Smooth muscle cell (in vitro differentiated cells): ENCODE data around the gene AUTS2. TPM values are rescaled to one million over a fixed set of nuclear protein-coding genes. Genes with fewer than 3 reads are reported as not detected.

Source experiments
- DNase-seq: peaks from one replicate; lab custom pipeline; 2025; ENCODE audit not compliant: unreplicated experiment; lab: John Stamatoyannopoulos, UW
- H2AFZ ChIP-seq: fragments of 200-600 bp; sonication (generic); 2 replicates; pipeline ENCODE4 v1.6.0; 2016; ENCODE audit warnings: antibody characterized with exemption, low read depth, mild to moderate bottlenecking
- H3F3A ChIP-seq: fragments of 200-600 bp; sonication (generic); 2 replicates; pipeline ENCODE4 v1.6.0; 2017; ENCODE audit warnings: antibody characterized with exemption, low read depth
- H3K27ac ChIP-seq: fragments of 200-600 bp; sonication (generic); 2 replicates; pipeline ENCODE4 v1.5.1; 2016; ENCODE audit warnings: low read depth, mild to moderate bottlenecking
- H3K27me3 ChIP-seq: fragments of 200-600 bp; sonication (generic); 2 replicates; pipeline ENCODE4 v1.6.1; 2016; ENCODE audit warnings: low read depth, mild to moderate bottlenecking
- H3K36me3 ChIP-seq: fragments of 200-600 bp; sonication (generic); 2 replicates; pipeline ENCODE4 v1.5.1; 2016; ENCODE audit warnings: low read depth
- H3K4me1 ChIP-seq: fragments of 200-600 bp; sonication (generic); 2 replicates; pipeline ENCODE4 v1.5.1; 2016; ENCODE audit warnings: low read depth
- H3K4me2 ChIP-seq: fragments of 200-600 bp; sonication (generic); 2 replicates; pipeline ENCODE4 v1.6.0; 2016; ENCODE audit warnings: mild to moderate bottlenecking
- H3K4me3 ChIP-seq: fragments of 200-600 bp; sonication (generic); 2 replicates; pipeline ENCODE4 v1.5.1; 2016; ENCODE audit warnings: mild to moderate bottlenecking
- H3K79me2 ChIP-seq: fragments of 200-600 bp; sonication (generic); 2 replicates; pipeline ENCODE4 v1.6.0; 2016; ENCODE audit warnings: low read depth, mild to moderate bottlenecking
- H3K9ac ChIP-seq: fragments of 200-600 bp; sonication (generic); 2 replicates; pipeline ENCODE4 v1.6.0; 2016; ENCODE audit warnings: low read depth
- H3K9me3 ChIP-seq: fragments of 200-600 bp; sonication (generic); replicated peaks from 2 replicates; pipeline ENCODE4 v1.5.1; 2016; ENCODE audit warnings: low read depth
- H4K20me1 ChIP-seq: fragments of 200-600 bp; sonication (generic); 2 replicates; pipeline ENCODE4 v1.6.0; 2016; ENCODE audit warnings: low read depth
- CTCF ChIP-seq: fragments of 200-600 bp; sonication (generic); IDR thresholded peaks from 2 replicates; pipeline ENCODE4 v1.5.1; 2017; ENCODE audit warnings: borderline replicate concordance, mild to moderate bottlenecking, antibody characterized with exemption; ENCODE audit not compliant: insufficient read depth, poor library complexity, severe bottlenecking
- WGBS: methylation state at CpG from one replicate; pipeline ENCODE4 v1.1.7; 2016; ENCODE audit warnings: low lambda C conversion rate; 5-methylcytosine and 5-hydroxymethylcytosine counted together
- polyA plus RNA-seq: library from polyadenylated mRNA; unstranded; fragments of >200 nt; fragmentation: Nextera tagmentation; extraction: Ambion mirVana; gene quantifications from 2 replicates; pipeline ENCODE4 v1.2.1, GENCODE V29; 2016
- total RNA-seq: library from RNA; depleted of rRNA; stranded (reverse); fragments of >200 nt; gene quantifications from 2 replicates; pipeline ENCODE4 v1.2.3, GENCODE V29; 2014

AUTS2 gene
- total and polyA plus RNA-seq, 2 experiments from 2014 or later: 6.5 to 8.6 TPM

- H2AFZ ChIP-seq: no peak overlapping the region
- no peak overlapping the region for H3K27ac ChIP-seq
- no peaks in the 10 kb centered on the region for H3K4me1 ChIP-seq
- DNase-seq: no peak
- H3K79me2 ChIP-seq: no peaks in the 10 kb centered on the region
- H3K4me3 ChIP-seq: no peak overlapping the region
- no peak overlapping the region for H3K9ac ChIP-seq
- no peaks in the 10 kb centered on the region for H3F3A ChIP-seq
- H4K20me1 ChIP-seq: peaks cover 55% of the 10 kb centered on the region
- no peaks in the 10 kb centered on the region for H3K9me3 ChIP-seq
- TF ChIP-seq CTCF: no peak
- peaks cover 6% of the 10 kb centered on the region for H3K27me3 ChIP-seq
- H3K36me3 ChIP-seq: no peaks in the 10 kb centered on the region
- peak overlapping the region; percentile 37 for H3K4me2 ChIP-seq
Measured at GRCh38 chr7:69903410-69903809, 305.1 kb downstream of the AUTS2 start.

GRCh38 chr7:69906283-69906995 is 308.2 kb downstream of the AUTS2 start:
- Histone ChIP-seq H3K4me1 (no peaks in the 10 kb centered on the region), H3K9me3 (no peaks in the 10 kb centered on the region), H3K27ac (no peak overlapping the region), H3K27me3 (peaks cover 6% of the 10 kb centered on the region), H3K9ac (no peak overlapping the region), H3F3A (no peaks in the 10 kb centered on the region), H4K20me1 (peaks cover 52% of the 10 kb centered on the region), H2AFZ (no peak overlapping the region), H3K4me3 (no peak overlapping the region), H3K36me3 (no peaks in the 10 kb centered on the region), H3K79me2 (no peaks in the 10 kb centered on the region), H3K4me2 (no peak overlapping the region)
- 51% methylated on average over 8 of the region's 8 CpGs for WGBS
- TF ChIP-seq CTCF: no peak
- DNase-seq: no peak

- Histone ChIP-seq H3K79me2 (no peaks in the 10 kb centered on the region), H3K4me2 (no peak overlapping the region), H3K4me3 (no peak overlapping the region), H3K27me3 (no peaks in the 10 kb centered on the region), H3K36me3 (no peaks in the 10 kb centered on the region), H3F3A (no peaks in the 10 kb centered on the region), H3K9me3 (no peaks in the 10 kb centered on the region), H3K27ac (no peak overlapping the region), H3K4me1 (no peaks in the 10 kb centered on the region), H3K9ac (no peak overlapping the region), H4K20me1 (peaks cover 48% of the 10 kb centered on the region), H2AFZ (no peak overlapping the region)
- no peak for DNase-seq
- TF ChIP-seq CTCF: no peak
Measured at GRCh38 chr7:69907720-69908119, 309.4 kb downstream of the AUTS2 start.

- TF ChIP-seq CTCF: no peak
- no peaks in the 10 kb centered on the region for H3K27me3 ChIP-seq
- H3K36me3 ChIP-seq: no peaks in the 10 kb centered on the region
- WGBS: 96% methylated on average over 1 of the region's 1 CpG
- H3K9ac ChIP-seq: no peak overlapping the region
- no peaks in the 10 kb centered on the region for H3F3A ChIP-seq
- no peaks in the 10 kb centered on the region for H3K4me1 ChIP-seq
- DNase-seq: no peak
- H4K20me1 ChIP-seq: peaks cover 43% of the 10 kb centered on the region
- H2AFZ ChIP-seq: no peak overlapping the region
- H3K9me3 ChIP-seq: no peaks in the 10 kb centered on the region
- H3K79me2 ChIP-seq: no peaks in the 10 kb centered on the region
- no peak overlapping the region for H3K27ac ChIP-seq
- H3K4me3 ChIP-seq: no peak overlapping the region
- H3K4me2 ChIP-seq: no peak overlapping the region
Measured at GRCh38 chr7:69908454-69908853, 310.2 kb downstream of the AUTS2 start.
